Measurements from ENCODE around the gene GAB2. TPM values are rescaled to one million over a fixed set of nuclear protein-coding genes. Genes with fewer than 3 reads are reported as not detected.

The GAB2 gene
- total and polyA plus RNA-seq, 10 of the 15 experiments (the other 5 are each of a cell fraction or from before 2014, with no cell fraction given): 0.69 to 12.6 (median 3.8) TPM

DNA sequence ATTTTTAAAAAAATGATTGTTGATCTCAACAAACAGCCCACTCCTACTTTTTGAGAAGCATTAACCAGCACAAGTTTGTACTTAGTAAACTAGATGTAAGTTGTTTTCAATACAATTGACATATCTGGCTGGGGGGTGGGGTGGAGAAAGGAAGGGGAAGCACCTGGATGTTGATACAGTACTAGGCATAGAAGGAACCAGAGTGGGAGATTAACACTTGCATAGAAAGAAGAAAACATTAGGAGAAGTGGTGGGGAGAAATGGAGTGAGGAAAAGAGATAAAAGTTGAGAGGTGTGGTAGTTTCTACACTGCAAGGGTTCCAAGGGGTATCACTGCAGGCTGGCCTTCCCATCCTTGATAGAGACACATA is 10.6 kb upstream of the GAB2 start:
- no peaks in the 10 kb centered on the region; the same call in 2 of the 3 replicates for H3K9me3 ChIP-seq (replicated peaks; ENCODE audit: control insufficient read depth, insufficient read depth, low read length)
- peak overlapping the region; percentile 45; the same call in 1 of the 2 replicates for H2AFZ ChIP-seq (ENCODE audit: control insufficient read depth, low read depth, low read length)
- POLR2A ChIA-PET: interaction anchor here (1.0 to 3.3 kb wide), 5 partner anchors 9 to 137 kb away, joined by 3 to 12 read pairs (median 3); partner anchors contain the start of gene GAB2
- SMC1A ChIA-PET (ENCODE audit: uncharacterized antibody, unreplicated experiment): interaction anchor here (0.7 to 6.2 kb wide), 14 partner anchors 8 to 200 kb away, joined by 3 to 87 read pairs (median 6); partner anchors contain the start of gene GAB2
- FAIRE-seq (no peak), DNase-seq (ENCODE audit: low read depth, low spot score) (no peak), ATAC-seq (0 out of 3 replicates have a peak, but pooled peaks have one; percentile 5)
- no peaks in the 10 kb centered on the region for H3K36me3 ChIP-seq (ENCODE audit: control insufficient read depth in 2 of 2, insufficient read depth in 2 of 2, low read length in 1 of 2)
- H3K27ac ChIP-seq (ENCODE audit: control insufficient read depth, insufficient read depth): peak overlapping the region; percentile 54
- TF ChIP-seq HDGF (IDR thresholded peaks at IDR 0.05) (no peak), NFXL1 (IDR thresholded peaks at IDR 0.05; ENCODE audit: borderline replicate concordance) (no peak), BHLHE40 (IDR thresholded peaks at IDR 0.05; ENCODE audit: borderline replicate concordance in 1 of 2, low read depth in 2 of 2, low read length in 1 of 2) (no peak), EGR1 (IDR thresholded peaks at IDR 0.05; ENCODE audit: borderline replicate concordance in 1 of 2, low read depth in 2 of 2, low read length in 2 of 2) (no peak), TCF12 (IDR thresholded peaks at IDR 0.05; ENCODE audit: low read depth, low read length) (no peak), FOXM1 (IDR thresholded peaks at IDR 0.05; ENCODE audit: low read depth, low read length) (no peak), MTA3 (IDR thresholded peaks at IDR 0.05; ENCODE audit: borderline replicate concordance, low read length) (no peak), JUNB (IDR thresholded peaks at IDR 0.05) (no peak), RELA (IDR thresholded peaks at IDR 0.05; ENCODE audit: borderline replicate concordance, partially characterized antibody) (no peak), SMC3 (IDR thresholded peaks at IDR 0.05; ENCODE audit: borderline replicate concordance, low read length) (no peak), MEF2B (IDR thresholded peaks at IDR 0.05; ENCODE audit: partially characterized antibody, poor library complexity, severe bottlenecking) (no peak), ZBTB40 (IDR thresholded peaks at IDR 0.05; ENCODE audit: borderline replicate concordance) (no peak), POLR2AphosphoS5 (IDR thresholded peaks at IDR 0.05; ENCODE audit: low read length) (no peak), GATAD2B (conservative IDR thresholded peaks at IDR 0.05; ENCODE audit: low read depth) (no peak), NR2C2 (IDR thresholded peaks at IDR 0.05; ENCODE audit: borderline replicate concordance, control insufficient read depth, insufficient read length, low read depth) (no peak)
- TF ChIP-seq, protein P1, sequence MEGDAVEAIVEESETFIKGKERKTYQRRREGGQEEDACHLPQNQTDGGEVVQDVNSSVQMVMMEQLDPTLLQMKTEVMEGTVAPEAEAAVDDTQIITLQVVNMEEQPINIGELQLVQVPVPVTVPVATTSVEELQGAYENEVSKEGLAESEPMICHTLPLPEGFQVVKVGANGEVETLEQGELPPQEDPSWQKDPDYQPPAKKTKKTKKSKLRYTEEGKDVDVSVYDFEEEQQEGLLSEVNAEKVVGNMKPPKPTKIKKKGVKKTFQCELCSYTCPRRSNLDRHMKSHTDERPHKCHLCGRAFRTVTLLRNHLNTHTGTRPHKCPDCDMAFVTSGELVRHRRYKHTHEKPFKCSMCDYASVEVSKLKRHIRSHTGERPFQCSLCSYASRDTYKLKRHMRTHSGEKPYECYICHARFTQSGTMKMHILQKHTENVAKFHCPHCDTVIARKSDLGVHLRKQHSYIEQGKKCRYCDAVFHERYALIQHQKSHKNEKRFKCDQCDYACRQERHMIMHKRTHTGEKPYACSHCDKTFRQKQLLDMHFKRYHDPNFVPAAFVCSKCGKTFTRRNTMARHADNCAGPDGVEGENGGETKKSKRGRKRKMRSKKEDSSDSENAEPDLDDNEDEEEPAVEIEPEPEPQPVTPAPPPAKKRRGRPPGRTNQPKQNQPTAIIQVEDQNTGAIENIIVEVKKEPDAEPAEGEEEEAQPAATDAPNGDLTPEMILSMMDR (IDR thresholded peaks at IDR 0.05 in 2 of 3, conservative IDR thresholded peaks at IDR 0.05 in 1 of 3; ENCODE audit: control insufficient read depth in 2 of 3, extremely low read depth in 1 of 3, insufficient read depth in 1 of 3, low read depth in 3 of 3, low read length in 3 of 3): no peak
- BruUV-seq (replicated peaks): no TSS peak
- no peaks in the 10 kb centered on the region for H3K79me2 ChIP-seq (ENCODE audit: control insufficient read depth, insufficient read depth, low read length)
- RAD21 ChIA-PET (ENCODE audit: unreplicated experiment): interaction anchor here (0.8 to 6.0 kb wide), 13 partner anchors 7 to 204 kb away, joined by 3 to 55 read pairs (median 5); partner anchors contain the start of gene GAB2
- H4K20me1 ChIP-seq (ENCODE audit: control insufficient read depth, insufficient read depth): no peaks in the 10 kb centered on the region
- peak overlapping the region; percentile 46; the same call in 1 of the 2 replicates for H3K4me3 ChIP-seq
- CTCF ChIA-PET: interaction anchor here (0.8 to 6.6 kb wide), 7 partner anchors 9 to 413 kb away, joined by 3 to 102 read pairs (median 9); partner anchors contain the start of gene GAB2
- intact Hi-C loops (cut with micrococcal nuclease; ENCODE audit: unreplicated experiment): loop anchor here (5.0 to 10.0 kb wide), 2 partner anchors 291 to 353 kb away; partner anchors contain the start of genes ALG8 and NDUFC2
- peak overlapping the region; percentile 90; the same call in 1 of the 2 replicates for H3K4me2 ChIP-seq (ENCODE audit: control insufficient read depth, insufficient read depth)
- peaks cover 57% of the 10 kb centered on the region for H3K4me1 ChIP-seq (ENCODE audit: control insufficient read depth, insufficient read depth, low read length)
- no peak overlapping the region for H3K9ac ChIP-seq (ENCODE audit: control insufficient read depth, insufficient read depth, low read length)
- in situ Hi-C loops (cut with MboI): no loop called here
- no peaks in the 10 kb centered on the region for H3K27me3 ChIP-seq (replicated peaks in 1 of 2; ENCODE audit: control insufficient read depth in 2 of 2, insufficient read depth in 2 of 2, low read length in 1 of 2)
